AG09309 (cell line): ENCODE results near the gene PAK1IP1.
A peak's percentile ranks its signal among the peaks of the same experiment; 100 is the strongest.

Experiments used
- DNase-seq: peaks from one replicate; pipeline ENCODE4 v3.0.0-alpha.2; 2010; ENCODE audit warnings: low read depth
- H3K4me3 ChIP-seq: 2 replicates; pipeline ENCODE4 v1.5.1; 2011; ENCODE audit warnings: mild to moderate bottlenecking, low read depth, low read length, moderate library complexity; ENCODE audit not compliant: control insufficient read depth
- CTCF ChIP-seq: IDR thresholded peaks from 2 replicates; pipeline ENCODE4 v1.5.1; 2011; ENCODE audit warnings: mild to moderate bottlenecking, low read depth, low read length, inconsistent platforms; ENCODE audit not compliant: insufficient read depth, control insufficient read depth; ENCODE audit errors: missing control alignments

The PAK1IP1 gene

GRCh38 chr6:10721850-10722569, 27.2 kb downstream of the PAK1IP1 start:
- no peak for TF ChIP-seq CTCF
- no peak for DNase-seq
- H3K4me3 ChIP-seq = peak overlapping the region; percentile 52

GRCh38 chr6:10722570-10722819, 27.7 kb downstream of the PAK1IP1 start:
- H3K4me3 ChIP-seq = peak overlapping the region; percentile 52
- no peak for TF ChIP-seq CTCF
- DNase-seq = no peak

- TF ChIP-seq CTCF = no peak
- DNase-seq = peak; percentile 92
- peak within 1 kb of the TSS; percentile 52 for H3K4me3 ChIP-seq
Measured at GRCh38 chr6:10722820-10723566, 28.2 kb downstream of the PAK1IP1 start, which contains the start of gene TMEM14C. TSS of gene TMEM14C (plus strand) at chr6:10723070. CDS start at chr6:10724614, 1,544 bp downstream.

- no peak for TF ChIP-seq CTCF
- no peak for DNase-seq
- H3K4me3 ChIP-seq = peak overlapping the region; percentile 52
Measured at GRCh38 chr6:10723567-10723881, 28.8 kb downstream of the PAK1IP1 start.

GRCh38 chr6:10725044-10725443, 30.3 kb downstream of the PAK1IP1 start:
- no peak for TF ChIP-seq CTCF
- no peak overlapping the region for H3K4me3 ChIP-seq
- DNase-seq = no peak

- DNase-seq = no peak
- no peak for TF ChIP-seq CTCF
- no peak overlapping the region for H3K4me3 ChIP-seq
Measured at GRCh38 chr6:10725716-10726115, 30.9 kb downstream of the PAK1IP1 start.
